SU-DHL-6 (cell line): ENCODE results near the gene HSP90AA1.

ENCODE experiments used
- H2AFZ ChIP-seq: fragments of 200-600 bp; sonication (generic); 2 replicates; pipeline ENCODE4 v1.6.1; 2014; ENCODE audit warnings: low read depth, mild to moderate bottlenecking, moderate library complexity, mixed read lengths, antibody characterized with exemption, low read length; ENCODE audit not compliant: severe bottlenecking
- H3F3A ChIP-seq: fragments of 200-600 bp; shearing (Covaris generic); 2 replicates; pipeline ENCODE4 v1.6.0; 2016; ENCODE audit warnings: antibody characterized with exemption, mild to moderate bottlenecking; ENCODE audit not compliant: insufficient read depth
- H3K27ac ChIP-seq: fragments of 200-600 bp; sonication (generic); 2 replicates; pipeline ENCODE4 v1.5.1; 2016; ENCODE audit warnings: low read depth, mild to moderate bottlenecking, low read length, moderate library complexity, mixed read lengths
- H3K27me3 ChIP-seq: fragments of 200-600 bp; sonication (generic), shearing (Covaris generic); 2 replicates; pipeline ENCODE4 v1.6.0; 2014; ENCODE audit warnings: mild to moderate bottlenecking, low read length
- H3K36me3 ChIP-seq: fragments of 200-600 bp; sonication (generic); 2 replicates; pipeline ENCODE4 v1.6.1; 2014; ENCODE audit warnings: mild to moderate bottlenecking, low read length, mixed read lengths
- H3K4me2 ChIP-seq: fragments of 300-600, 200-600 bp; shearing (Covaris generic), sonication (generic); 2 replicates; pipeline ENCODE4 v1.6.0; 2014; ENCODE audit warnings: low read length, low read depth, mild to moderate bottlenecking; ENCODE audit not compliant: poor library complexity, severe bottlenecking
- H3K4me3 ChIP-seq: fragments of 200-600 bp; sonication (generic); 2 replicates; pipeline ENCODE4 v1.5.1; 2014; ENCODE audit warnings: antibody characterized with exemption, low read length, mild to moderate bottlenecking, mixed read lengths; ENCODE audit not compliant: insufficient read depth, poor library complexity, severe bottlenecking
- H3K79me2 ChIP-seq: fragments of 200-600 bp; sonication (generic); 2 replicates; pipeline ENCODE4 v1.6.1; 2014; ENCODE audit warnings: mild to moderate bottlenecking, low read length, moderate library complexity; ENCODE audit not compliant: insufficient read depth
- H3K9ac ChIP-seq: fragments of 200-600 bp; sonication (generic); 2 replicates; pipeline ENCODE4 v1.7.0; 2014; ENCODE audit warnings: mild to moderate bottlenecking, low read length
- H3K9me2 ChIP-seq: fragments of 200-600 bp; sonication (generic); replicated peaks from 2 replicates; pipeline ENCODE4 v1.6.1; 2014; ENCODE audit warnings: low read length; ENCODE audit not compliant: insufficient read depth
- H3K9me3 ChIP-seq: fragments of 200-600 bp; sonication (generic); 2 replicates; pipeline ENCODE4 v1.6.1; 2014; ENCODE audit warnings: low read length, mixed read lengths; ENCODE audit not compliant: insufficient read depth
- H4K20me1 ChIP-seq: fragments of 200-600 bp; sonication (generic); 2 replicates; pipeline ENCODE4 v1.6.1; 2014; ENCODE audit warnings: low read depth, mild to moderate bottlenecking, antibody characterized with exemption, low read length, moderate library complexity, mixed read lengths
- CTCF ChIP-seq: fragments of 200-600 bp; sonication (generic); IDR thresholded peaks from one replicate; pipeline ENCODE4 v1.5.1; 2017; ENCODE audit warnings: antibody characterized with exemption, mild to moderate bottlenecking, low read length, moderate library complexity; ENCODE audit not compliant: insufficient read depth, poor library complexity, severe bottlenecking
- EZH2phosphoT487 ChIP-seq: fragments of 200-600 bp; sonication (generic), shearing (Covaris generic); conservative IDR thresholded peaks from 2 replicates; pipeline ENCODE4 v1.6.1; 2018; ENCODE audit warnings: mild to moderate bottlenecking, antibody characterized with exemption, low read length, moderate library complexity, mixed read lengths

HSP90AA1 gene

DNA sequence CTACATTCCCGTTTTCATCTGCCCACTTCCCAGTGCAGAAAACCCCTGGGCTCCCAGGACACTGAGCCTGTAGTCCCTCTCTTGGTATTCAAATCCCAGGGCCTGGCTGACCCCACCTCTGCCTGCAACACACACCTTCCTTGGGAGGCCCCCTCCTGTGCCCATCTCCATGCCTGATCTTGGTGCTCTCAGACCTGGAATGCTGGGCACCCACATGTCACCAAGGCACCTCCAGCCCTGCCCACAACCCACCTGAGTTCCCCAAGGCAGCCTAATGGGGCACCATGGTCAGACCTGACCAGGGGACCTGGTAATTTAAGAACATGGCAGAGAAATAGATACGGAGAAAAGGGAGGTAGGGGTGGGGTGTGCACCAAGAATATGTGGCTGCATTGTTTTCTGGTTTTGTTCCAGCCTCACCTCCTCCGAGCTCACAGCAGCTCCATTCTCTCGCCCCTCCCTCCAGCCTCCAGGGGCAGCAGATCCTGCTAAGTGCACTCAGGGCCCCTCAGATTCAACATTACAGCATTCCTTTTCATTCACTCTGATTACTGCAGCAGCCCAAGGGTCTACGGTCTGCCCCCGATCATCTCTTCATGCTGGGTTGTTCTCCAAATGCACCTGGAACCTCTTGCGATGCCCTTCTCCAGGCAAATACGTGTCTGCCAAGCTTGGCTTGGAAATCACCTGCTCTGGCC lies 9.2 kb upstream of the HSP90AA1 start:
- no peak for TF ChIP-seq CTCF
- TF ChIP-seq EZH2phosphoT487, result no peak
- no peak overlapping the region for H3K4me2 ChIP-seq
- H3F3A ChIP-seq, result no peaks in the 10 kb centered on the region
- H3K4me3 ChIP-seq, result no peak overlapping the region
- no peaks in the 10 kb centered on the region for H3K79me2 ChIP-seq
- H3K27ac ChIP-seq, result no peak overlapping the region
- H2AFZ ChIP-seq, result no peak overlapping the region
- no peaks in the 10 kb centered on the region for H3K27me3 ChIP-seq
- no peaks in the 10 kb centered on the region for H3K36me3 ChIP-seq
- H4K20me1 ChIP-seq, result no peaks in the 10 kb centered on the region
- no peak overlapping the region for H3K9ac ChIP-seq
- H3K9me3 ChIP-seq, result no peaks in the 10 kb centered on the region
- H3K9me2 ChIP-seq, result no peaks in the 10 kb centered on the region

DNA sequence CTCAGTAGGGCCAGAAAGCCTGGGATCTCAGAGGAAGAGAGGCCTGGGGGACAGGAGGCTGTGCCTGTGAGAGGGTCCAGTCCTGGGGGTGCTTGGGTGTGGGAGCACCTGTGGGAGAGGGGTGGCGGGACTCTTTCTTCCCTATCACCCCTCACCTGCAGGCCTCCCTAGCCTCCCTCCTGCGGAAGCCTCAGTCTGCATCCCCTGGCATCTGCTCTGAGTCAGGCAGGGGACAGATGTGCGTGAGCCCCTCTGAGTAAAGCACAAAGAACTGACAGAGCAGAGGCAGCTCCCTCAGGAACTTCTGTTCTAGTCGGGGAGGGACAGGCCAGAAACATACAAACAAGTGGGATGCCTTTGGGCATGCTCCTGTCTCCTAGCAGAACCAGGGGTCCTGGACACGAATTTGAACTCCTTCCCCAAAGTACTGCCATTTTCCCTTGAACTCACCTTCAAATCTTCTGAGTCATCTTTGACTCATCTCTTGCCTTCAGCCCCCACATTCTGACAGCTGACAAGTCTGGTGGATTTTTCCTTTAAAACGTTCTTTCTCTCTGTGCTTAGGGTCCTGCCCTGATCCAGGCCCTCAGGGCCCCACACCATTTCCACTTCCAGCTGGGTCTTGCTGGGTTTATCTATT lies 8.5 kb upstream of the HSP90AA1 start:
- TF ChIP-seq CTCF (no peak), EZH2phosphoT487 (no peak)
- Histone ChIP-seq H3K79me2 (no peaks in the 10 kb centered on the region), H4K20me1 (no peaks in the 10 kb centered on the region), H3K9ac (no peak overlapping the region), H3K4me3 (no peak overlapping the region), H2AFZ (no peak overlapping the region), H3K36me3 (no peaks in the 10 kb centered on the region), H3K27me3 (no peaks in the 10 kb centered on the region), H3K4me2 (no peak overlapping the region), H3K9me3 (no peaks in the 10 kb centered on the region), H3K27ac (no peak overlapping the region), H3F3A (no peaks in the 10 kb centered on the region), H3K9me2 (no peaks in the 10 kb centered on the region)

DNA sequence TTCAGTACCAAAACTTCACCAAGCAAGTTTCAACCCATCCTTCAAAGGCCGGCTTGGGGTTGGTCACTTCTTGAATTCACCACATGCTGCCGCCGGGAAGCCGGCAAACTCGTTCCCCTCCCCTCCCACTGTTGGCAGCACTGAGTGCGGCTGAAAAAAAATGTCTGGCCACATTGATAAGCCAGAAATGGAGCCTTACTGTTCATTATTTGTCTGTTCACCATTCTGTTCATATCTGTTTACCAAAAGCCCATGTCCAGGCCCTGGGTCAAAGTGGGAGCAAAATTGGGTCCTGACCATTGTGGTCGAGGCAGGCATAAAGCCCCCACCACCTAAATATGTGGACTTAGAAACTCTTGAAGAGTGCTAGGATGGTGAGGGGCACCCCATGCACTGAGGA lies 7.3 kb upstream of the HSP90AA1 start:
- H3K27me3 ChIP-seq, result no peaks in the 10 kb centered on the region
- no peak for TF ChIP-seq EZH2phosphoT487
- TF ChIP-seq CTCF, result no peak
- H3K4me2 ChIP-seq, result no peak overlapping the region
- H3K36me3 ChIP-seq, result no peaks in the 10 kb centered on the region
- H3F3A ChIP-seq, result 0 out of 2 replicates have a peak, but pooled peaks cover 4% of the 10 kb centered on the region
- H3K9me2 ChIP-seq, result no peaks in the 10 kb centered on the region
- no peak overlapping the region for H2AFZ ChIP-seq
- no peaks in the 10 kb centered on the region for H4K20me1 ChIP-seq
- H3K9me3 ChIP-seq, result no peaks in the 10 kb centered on the region
- no peak overlapping the region for H3K27ac ChIP-seq
- H3K4me3 ChIP-seq, result no peak overlapping the region
- H3K79me2 ChIP-seq, result no peaks in the 10 kb centered on the region
- H3K9ac ChIP-seq, result no peak overlapping the region
